ENCODE results near the gene APC.
"Not testable (repeated sequence)": the region's sequence is repeated elsewhere in the genome, so short reads cannot be mapped to it uniquely, and the experiment has no call there.

Gene APC

DNA sequence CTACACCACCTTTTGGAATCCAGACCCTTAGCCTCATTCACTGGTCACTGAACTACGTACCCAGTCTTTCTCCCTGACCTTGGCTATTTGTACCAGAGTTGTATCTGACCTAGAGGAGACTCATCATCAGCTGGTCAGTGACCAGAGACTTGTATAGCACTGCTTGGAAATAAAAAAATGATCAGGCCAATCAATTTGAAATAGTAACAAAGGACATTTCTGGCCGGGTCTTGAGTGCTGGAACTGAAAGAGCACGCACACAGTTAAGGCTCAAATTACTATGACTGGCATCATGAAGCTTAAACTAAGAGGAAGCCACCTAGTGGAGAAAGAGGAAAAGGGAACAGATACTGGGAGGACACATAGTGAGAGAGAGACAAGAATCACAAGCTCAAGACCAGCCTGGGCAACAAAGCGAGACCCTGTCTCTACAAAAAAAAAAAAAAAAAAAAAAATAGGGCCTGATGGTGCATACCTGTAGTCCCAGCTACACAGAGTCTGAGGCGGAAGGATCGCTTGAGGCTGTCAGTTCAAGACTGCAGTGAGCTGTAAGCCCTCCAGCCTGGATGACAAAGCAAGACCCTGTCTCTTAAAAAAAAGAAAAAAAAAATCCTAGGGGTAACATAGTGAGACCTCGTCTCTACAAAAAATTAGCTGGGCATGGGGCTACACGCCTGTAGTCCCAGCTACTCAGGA, 110.6 kb downstream of the APC start:
- TF ChIP-seq, protein P1, sequence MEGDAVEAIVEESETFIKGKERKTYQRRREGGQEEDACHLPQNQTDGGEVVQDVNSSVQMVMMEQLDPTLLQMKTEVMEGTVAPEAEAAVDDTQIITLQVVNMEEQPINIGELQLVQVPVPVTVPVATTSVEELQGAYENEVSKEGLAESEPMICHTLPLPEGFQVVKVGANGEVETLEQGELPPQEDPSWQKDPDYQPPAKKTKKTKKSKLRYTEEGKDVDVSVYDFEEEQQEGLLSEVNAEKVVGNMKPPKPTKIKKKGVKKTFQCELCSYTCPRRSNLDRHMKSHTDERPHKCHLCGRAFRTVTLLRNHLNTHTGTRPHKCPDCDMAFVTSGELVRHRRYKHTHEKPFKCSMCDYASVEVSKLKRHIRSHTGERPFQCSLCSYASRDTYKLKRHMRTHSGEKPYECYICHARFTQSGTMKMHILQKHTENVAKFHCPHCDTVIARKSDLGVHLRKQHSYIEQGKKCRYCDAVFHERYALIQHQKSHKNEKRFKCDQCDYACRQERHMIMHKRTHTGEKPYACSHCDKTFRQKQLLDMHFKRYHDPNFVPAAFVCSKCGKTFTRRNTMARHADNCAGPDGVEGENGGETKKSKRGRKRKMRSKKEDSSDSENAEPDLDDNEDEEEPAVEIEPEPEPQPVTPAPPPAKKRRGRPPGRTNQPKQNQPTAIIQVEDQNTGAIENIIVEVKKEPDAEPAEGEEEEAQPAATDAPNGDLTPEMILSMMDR (conservative IDR thresholded peaks at IDR 0.05; ENCODE audit: low read depth), result peak; percentile 76
- CTCF ChIA-PET, result interaction anchor here (0.5 to 1.6 kb wide), 27 partner anchors 9 to 1580 kb away, joined by 3 to 16 read pairs (median 4); partner anchors contain the start of genes DCP2, REEP5 and SRP19
- no peak overlapping the region for H3K27ac ChIP-seq
- POLR2A ChIA-PET (ENCODE audit: low non-redundant PET), result interaction anchor here (0.8 kb wide), 1 partner anchor 12 kb away, joined by 5 read pairs; the partner anchor contains the start of gene SRP19
- peak; percentile 62 for DNase-seq (ENCODE audit: low spot score)

DNA sequence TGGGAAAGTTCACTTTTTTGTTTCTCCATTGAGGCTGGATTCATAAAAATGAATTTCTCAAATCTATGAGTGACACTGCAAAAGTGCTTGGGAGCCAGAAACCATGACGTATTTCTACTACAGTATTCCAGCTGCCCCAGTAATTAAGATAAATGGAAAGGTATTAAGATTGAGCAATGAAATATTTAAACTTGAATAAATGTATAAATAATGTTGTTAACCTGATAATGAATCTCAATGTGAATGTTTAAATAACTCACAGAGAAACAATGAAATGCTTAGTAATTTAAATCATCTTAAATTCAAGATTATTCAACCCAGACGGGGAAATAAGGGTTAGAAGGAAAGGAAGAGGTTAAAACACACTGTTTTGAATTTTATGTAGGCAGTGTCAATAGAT, 112.2 kb downstream of the APC start:
- ChIA-PET CTCF (interaction anchor here (0.5 to 0.7 kb wide), 3 partner anchors 9 to 25 kb away, joined by 3 to 4 read pairs (median 3); no protein-coding TSS in a partner anchor), POLR2A (ENCODE audit: low non-redundant PET) (no interaction called here)
- no peak for DNase-seq (ENCODE audit: low spot score)
- TF ChIP-seq, protein P1 (conservative IDR thresholded peaks at IDR 0.05; ENCODE audit: low read depth), result no peak
- no peak overlapping the region for H3K27ac ChIP-seq

DNA sequence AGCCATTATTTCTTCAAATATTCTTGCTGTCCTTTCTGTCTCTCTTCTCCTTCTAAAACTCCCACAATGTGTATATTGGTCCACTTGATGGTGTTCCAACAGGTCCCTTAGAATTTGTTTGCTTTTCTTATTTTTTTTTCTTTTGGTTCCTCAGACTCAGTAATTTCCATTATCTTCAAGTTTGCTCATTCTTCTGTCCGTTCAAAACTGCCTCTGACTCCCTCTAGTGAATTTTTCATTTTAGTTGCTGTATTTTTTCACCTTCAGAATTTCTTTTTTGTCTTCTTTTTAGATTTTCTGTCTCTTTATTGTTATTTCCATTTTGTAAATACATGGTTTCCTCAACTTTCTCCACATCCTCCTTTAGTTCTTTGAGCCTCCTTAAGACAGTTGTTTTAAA, 117.0 kb downstream of the APC start:
- ChIA-PET CTCF (no interaction called here), POLR2A (ENCODE audit: low non-redundant PET) (no interaction called here)
- no peak overlapping the region for H3K27ac ChIP-seq
- TF ChIP-seq, protein P1 (conservative IDR thresholded peaks at IDR 0.05; ENCODE audit: low read depth), result no peak
- no peak for DNase-seq (ENCODE audit: low spot score)

DNA sequence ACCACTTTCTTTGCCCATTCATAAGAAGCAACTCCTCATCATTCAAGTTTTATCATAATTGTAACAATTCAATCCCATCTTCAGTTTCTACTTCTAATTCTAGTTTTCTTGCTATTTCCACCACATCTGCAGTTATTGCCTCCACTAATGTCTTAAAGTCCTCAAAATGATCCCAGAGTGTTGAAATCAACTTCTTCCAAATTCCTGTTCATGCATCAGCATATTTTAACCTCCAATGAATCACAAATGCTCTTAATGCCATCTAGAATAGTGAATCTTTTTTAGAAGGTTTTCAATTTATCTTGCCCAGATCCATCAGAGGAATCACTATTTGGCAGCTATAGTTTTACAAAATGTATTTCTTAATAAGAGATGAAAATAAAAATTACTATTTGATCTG, 120.2 kb downstream of the APC start:
- ChIA-PET CTCF (no interaction called here), POLR2A (ENCODE audit: low non-redundant PET) (no interaction called here)
- no peak for DNase-seq (ENCODE audit: low spot score)
- H3K27ac ChIP-seq, result no peak overlapping the region
- TF ChIP-seq, protein P1 (conservative IDR thresholded peaks at IDR 0.05; ENCODE audit: low read depth), result no peak

DNA sequence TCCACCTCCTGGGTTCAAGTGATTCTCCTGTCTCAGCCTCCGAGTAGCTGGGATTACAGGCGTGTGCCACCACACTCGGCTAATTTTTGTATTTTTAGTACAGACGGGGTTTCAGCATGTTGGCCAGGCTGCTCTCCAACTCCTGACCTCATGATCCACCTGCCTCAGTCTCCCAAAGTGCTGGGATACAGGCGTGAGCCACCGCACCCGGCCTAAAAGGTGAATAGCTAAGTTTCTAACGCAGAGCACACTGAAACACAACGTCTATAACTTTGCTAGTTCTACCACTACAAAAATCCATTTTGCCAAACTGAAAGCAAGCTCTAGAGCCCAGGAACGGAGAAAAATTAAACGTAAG, 122.9 kb downstream of the APC start:
- H3K27ac ChIP-seq, result peak overlapping the region; percentile 83
- DNase-seq (ENCODE audit: low spot score), result not testable (repeated sequence)
- CTCF ChIA-PET, result interaction anchor here (1.7 kb wide), 1 partner anchor 12 kb away, joined by 5 read pairs; no protein-coding TSS in a partner anchor
- POLR2A ChIA-PET (ENCODE audit: low non-redundant PET), result interaction anchor here (1.3 to 1.6 kb wide), 2 partner anchors 12 to 61 kb away, joined by 5 to 6 read pairs; partner anchors contain the start of gene REEP5

DNA sequence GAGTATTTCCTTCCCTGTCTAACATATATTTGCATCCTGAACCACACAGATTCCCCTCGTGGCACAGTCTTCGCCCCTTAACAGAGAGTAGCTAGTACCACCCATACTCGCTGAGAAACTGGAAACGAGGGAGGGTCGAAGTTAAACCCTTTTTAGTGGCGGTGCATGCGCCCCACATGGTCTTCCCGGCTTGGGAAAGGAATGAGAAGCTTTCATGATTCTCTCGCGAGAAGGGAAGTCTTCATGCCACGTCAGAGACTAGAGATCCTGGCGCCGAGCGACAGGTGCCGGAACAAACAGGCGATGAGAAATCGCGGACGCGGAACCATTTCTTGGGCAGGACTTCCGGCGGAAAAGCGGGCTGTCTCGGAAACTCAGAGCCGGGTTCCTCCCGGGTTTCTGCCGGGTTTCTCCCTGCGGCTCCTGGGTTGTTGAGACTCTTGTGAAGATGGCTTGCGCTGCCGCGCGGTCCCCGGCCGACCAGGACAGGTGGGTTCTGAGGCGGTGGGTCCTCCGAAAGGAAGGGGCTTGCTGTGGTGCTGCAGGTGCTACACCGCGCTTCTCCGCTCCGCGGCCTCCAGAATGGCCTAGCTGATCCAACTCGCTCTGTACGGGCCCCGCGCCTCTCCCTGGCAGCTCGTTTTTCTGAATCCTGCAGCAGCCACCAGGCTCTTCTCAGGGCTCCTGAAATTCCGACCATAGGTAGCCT, 123.4 kb downstream of the APC start, which contains the start of gene SRP19:
TSS of gene SRP19 (plus strand) at position 359 of the 709 bp plus-strand sequence. CDS start at position 449, 90 bp downstream.
- TF ChIP-seq, protein P1 (conservative IDR thresholded peaks at IDR 0.05; ENCODE audit: low read depth), result no peak
- ChIA-PET POLR2A (ENCODE audit: low non-redundant PET) (interaction anchor here (0.5 to 1.6 kb wide), 4 partner anchors 13 to 88 kb away, joined by 3 to 8 read pairs (median 6); partner anchors contain the start of gene REEP5), CTCF (interaction anchor here (0.5 to 1.7 kb wide), 3 partner anchors 13 to 599 kb away, joined by 3 to 5 read pairs (median 4); no protein-coding TSS in a partner anchor)
- peak within 1 kb of the TSS; percentile 83 for H3K27ac ChIP-seq
- DNase-seq (ENCODE audit: low spot score), result peak; percentile 99
